ENCODE results near the gene ALG2.

The ALG2 gene

DNA sequence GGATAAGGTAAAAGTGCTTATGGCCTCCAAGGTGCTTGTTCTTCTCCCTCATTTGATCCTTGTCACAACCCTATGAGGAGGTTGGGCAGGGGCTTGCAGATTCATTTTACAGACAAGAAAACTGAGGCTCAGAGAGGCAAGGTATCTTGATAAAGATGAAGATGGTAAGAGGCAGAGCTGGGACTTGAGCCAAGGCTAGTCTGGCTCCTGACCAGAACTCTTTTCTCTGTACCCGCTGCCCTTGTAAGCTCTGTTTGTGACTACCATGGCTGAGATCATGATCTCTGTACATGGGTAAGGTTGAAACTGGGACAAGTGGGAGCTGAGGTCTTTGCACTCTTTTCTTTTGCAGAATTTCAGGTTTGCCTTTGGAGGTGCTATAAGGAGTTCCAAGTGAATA lies 33.9 kb upstream of the ALG2 start:
- Histone ChIP-seq H3K9me3 (ENCODE audit: control insufficient read depth, insufficient read depth, low read depth, low read length) (no peaks in the 10 kb centered on the region), H3K36me3 (ENCODE audit: control insufficient read depth in 2 of 2, insufficient read depth in 1 of 2, low read length in 2 of 2) (no peaks in the 10 kb centered on the region), H3K4me1 (ENCODE audit: control insufficient read depth, insufficient read depth, low read length) (no peaks in the 10 kb centered on the region), H3K27ac (ENCODE audit: extremely low read depth, low read depth, low read length) (no peak overlapping the region), H3K4me3 (ENCODE audit: low read depth, low read length) (no peak overlapping the region)
- CTCF ChIA-PET, result interaction anchor here (0.6 to 2.0 kb wide), 2 partner anchors 10 to 668 kb away, joined by 3 to 5 read pairs; no protein-coding TSS in a partner anchor
- POLR2A ChIA-PET, result no interaction called here
- TF ChIP-seq ZNF701 (tag by site-specific recombination; IDR thresholded peaks at IDR 0.05), result no peak
- no peak for TF ChIP-seq HIC1 (tag by site-specific recombination; IDR thresholded peaks at IDR 0.05)
- no peak for TF ChIP-seq FEZF1 (tag by site-specific recombination; IDR thresholded peaks at IDR 0.05)
- no peak for TF ChIP-seq ZFP69B (tag by site-specific recombination; IDR thresholded peaks at IDR 0.05)
- TF ChIP-seq, protein P1, sequence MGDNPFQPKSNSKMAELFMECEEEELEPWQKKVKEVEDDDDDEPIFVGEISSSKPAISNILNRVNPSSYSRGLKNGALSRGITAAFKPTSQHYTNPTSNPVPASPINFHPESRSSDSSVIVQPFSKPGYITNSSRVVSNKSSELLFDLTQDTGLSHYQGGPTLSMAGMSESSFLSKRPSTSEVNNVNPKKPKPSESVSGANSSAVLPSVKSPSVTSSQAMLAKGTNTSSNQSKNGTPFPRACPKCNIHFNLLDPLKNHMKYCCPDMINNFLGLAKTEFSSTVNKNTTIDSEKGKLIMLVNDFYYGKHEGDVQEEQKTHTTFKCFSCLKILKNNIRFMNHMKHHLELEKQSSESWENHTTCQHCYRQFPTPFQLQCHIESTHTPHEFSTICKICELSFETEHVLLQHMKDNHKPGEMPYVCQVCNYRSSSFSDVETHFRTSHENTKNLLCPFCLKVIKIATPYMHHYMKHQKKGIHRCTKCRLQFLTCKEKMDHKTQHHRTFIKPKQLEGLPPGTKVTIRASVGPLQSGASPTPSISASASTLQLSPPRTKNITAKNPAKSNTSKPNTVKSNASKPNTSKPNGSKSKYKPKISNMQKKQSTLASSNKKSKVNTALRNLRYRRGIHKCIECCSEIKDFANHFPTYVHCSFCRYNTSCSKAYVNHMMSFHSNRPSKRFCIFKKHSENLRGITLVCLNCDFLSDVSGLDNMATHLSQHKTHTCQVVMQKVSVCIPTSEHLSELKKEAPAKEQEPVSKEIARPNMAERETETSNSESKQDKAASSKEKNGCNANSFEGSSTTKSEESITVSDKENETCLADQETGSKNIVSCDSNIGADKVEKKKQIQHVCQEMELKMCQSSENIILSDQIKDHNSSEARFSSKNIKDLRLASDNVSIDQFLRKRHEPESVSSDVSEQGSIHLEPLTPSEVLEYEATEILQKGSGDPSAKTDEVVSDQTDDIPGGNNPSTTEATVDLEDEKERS (tag by site-specific recombination; IDR thresholded peaks at IDR 0.05), result no peak
- TF ChIP-seq REPIN1 (tag by site-specific recombination; IDR thresholded peaks at IDR 0.05; ENCODE audit: low read depth), result no peak
- no peak for TF ChIP-seq ZFP37 (tag by site-specific recombination; IDR thresholded peaks at IDR 0.05)
- TF ChIP-seq ZNF585B (tag by site-specific recombination; IDR thresholded peaks at IDR 0.05), result no peak
- TF ChIP-seq ZNF530 (tag by site-specific recombination; IDR thresholded peaks at IDR 0.05; ENCODE audit: low read depth), result no peak
- TF ChIP-seq ZNF658 (tag by site-specific recombination; IDR thresholded peaks at IDR 0.05), result no peak
- no peak for TF ChIP-seq GLIS1 (tag by site-specific recombination; IDR thresholded peaks at IDR 0.05)
- TF ChIP-seq, protein P2, sequence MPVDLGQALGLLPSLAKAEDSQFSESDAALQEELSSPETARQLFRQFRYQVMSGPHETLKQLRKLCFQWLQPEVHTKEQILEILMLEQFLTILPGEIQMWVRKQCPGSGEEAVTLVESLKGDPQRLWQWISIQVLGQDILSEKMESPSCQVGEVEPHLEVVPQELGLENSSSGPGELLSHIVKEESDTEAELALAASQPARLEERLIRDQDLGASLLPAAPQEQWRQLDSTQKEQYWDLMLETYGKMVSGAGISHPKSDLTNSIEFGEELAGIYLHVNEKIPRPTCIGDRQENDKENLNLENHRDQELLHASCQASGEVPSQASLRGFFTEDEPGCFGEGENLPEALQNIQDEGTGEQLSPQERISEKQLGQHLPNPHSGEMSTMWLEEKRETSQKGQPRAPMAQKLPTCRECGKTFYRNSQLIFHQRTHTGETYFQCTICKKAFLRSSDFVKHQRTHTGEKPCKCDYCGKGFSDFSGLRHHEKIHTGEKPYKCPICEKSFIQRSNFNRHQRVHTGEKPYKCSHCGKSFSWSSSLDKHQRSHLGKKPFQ (tag by site-specific recombination; IDR thresholded peaks at IDR 0.05), result no peak
- no peak for TF ChIP-seq KLF17 (tag by site-specific recombination; IDR thresholded peaks at IDR 0.05)
- TF ChIP-seq ZNF521 (tag by site-specific recombination; IDR thresholded peaks at IDR 0.05), result no peak

GRCh38 chr9:99253772-99254431 lies 32.2 kb upstream of the ALG2 start:
- no peak for TF ChIP-seq ZNF132 (tag by site-specific recombination; IDR thresholded peaks at IDR 0.05; ENCODE audit: borderline replicate concordance)
- no peak for TF ChIP-seq SCRT2 (tag by site-specific recombination; IDR thresholded peaks at IDR 0.05)
- no peak for TF ChIP-seq ZNF302 (tag by site-specific recombination; IDR thresholded peaks at IDR 0.05; ENCODE audit: low read depth)
- TF ChIP-seq, protein P3, sequence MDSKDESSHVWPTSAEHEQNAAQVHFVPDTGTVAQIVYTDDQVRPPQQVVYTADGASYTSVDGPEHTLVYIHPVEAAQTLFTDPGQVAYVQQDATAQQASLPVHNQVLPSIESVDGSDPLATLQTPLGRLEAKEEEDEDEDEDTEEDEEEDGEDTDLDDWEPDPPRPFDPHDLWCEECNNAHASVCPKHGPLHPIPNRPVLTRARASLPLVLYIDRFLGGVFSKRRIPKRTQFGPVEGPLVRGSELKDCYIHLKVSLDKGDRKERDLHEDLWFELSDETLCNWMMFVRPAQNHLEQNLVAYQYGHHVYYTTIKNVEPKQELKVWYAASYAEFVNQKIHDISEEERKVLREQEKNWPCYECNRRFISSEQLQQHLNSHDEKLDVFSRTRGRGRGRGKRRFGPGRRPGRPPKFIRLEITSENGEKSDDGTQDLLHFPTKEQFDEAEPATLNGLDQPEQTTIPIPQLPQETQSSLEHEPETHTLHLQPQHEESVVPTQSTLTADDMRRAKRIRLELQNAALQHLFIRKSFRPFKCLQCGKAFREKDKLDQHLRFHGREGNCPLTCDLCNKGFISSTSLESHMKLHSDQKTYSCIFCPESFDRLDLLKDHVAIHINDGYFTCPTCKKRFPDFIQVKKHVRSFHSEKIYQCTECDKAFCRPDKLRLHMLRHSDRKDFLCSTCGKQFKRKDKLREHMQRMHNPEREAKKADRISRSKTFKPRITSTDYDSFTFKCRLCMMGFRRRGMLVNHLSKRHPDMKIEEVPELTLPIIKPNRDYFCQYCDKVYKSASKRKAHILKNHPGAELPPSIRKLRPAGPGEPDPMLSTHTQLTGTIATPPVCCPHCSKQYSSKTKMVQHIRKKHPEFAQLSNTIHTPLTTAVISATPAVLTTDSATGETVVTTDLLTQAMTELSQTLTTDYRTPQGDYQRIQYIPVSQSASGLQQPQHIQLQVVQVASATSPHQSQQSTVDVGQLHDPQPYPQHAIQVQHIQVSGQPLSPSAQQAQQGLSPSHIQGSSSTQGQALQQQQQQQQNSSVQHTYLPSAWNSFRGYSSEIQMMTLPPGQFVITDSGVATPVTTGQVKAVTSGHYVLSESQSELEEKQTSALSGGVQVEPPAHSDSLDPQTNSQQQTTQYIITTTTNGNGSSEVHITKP (tag by site-specific recombination; IDR thresholded peaks at IDR 0.05), result peak; percentile 60
- TF ChIP-seq SP7 (tag by site-specific recombination; IDR thresholded peaks at IDR 0.05), result no peak
- no peak for TF ChIP-seq ZBTB10 (tag by site-specific recombination; IDR thresholded peaks at IDR 0.05)
- no peaks in the 10 kb centered on the region for H3K36me3 ChIP-seq (ENCODE audit: control insufficient read depth in 2 of 2, insufficient read depth in 1 of 2, low read length in 2 of 2)
- H3K4me3 ChIP-seq (ENCODE audit: low read depth, low read length), result no peak overlapping the region
- POLR2A ChIA-PET, result no interaction called here
- no peaks in the 10 kb centered on the region for H3K4me1 ChIP-seq (ENCODE audit: control insufficient read depth, insufficient read depth, low read length)
- no peaks in the 10 kb centered on the region for H3K9me3 ChIP-seq (ENCODE audit: control insufficient read depth, insufficient read depth, low read depth, low read length)
- no peak overlapping the region for H3K27ac ChIP-seq (ENCODE audit: extremely low read depth, low read depth, low read length)
- CTCF ChIA-PET, result no interaction called here
